HepG2 (cell line): ENCODE data around the gene LYRM7. TPM values are rescaled to one million over a fixed set of nuclear protein-coding genes. Genes with fewer than 3 reads are reported as not detected.
A peak's percentile ranks its signal among the peaks of the same experiment; 100 is the strongest.

Experiments used
- EEA1 ChIP-seq: sonication (generic); formaldehyde crosslinking; IDR thresholded peaks from 2 replicates; pipeline ENCODE4 v1.5.1; 2020; ENCODE audit warnings: mild to moderate bottlenecking, missing genetic modification reagents, borderline replicate concordance
- HNRNPL ChIP-seq: fragments of 200-400 bp; formaldehyde crosslinking; IDR thresholded peaks from 2 replicates; pipeline ENCODE4 v1.6.1; 2017; ENCODE audit warnings: mild to moderate bottlenecking, low read depth, low read length
- MTA3 ChIP-seq: sonication (generic); formaldehyde crosslinking; IDR thresholded peaks from 2 replicates; pipeline ENCODE4 v1.4.0; 2020; ENCODE audit warnings: missing genetic modification reagents
- MYNN ChIP-seq: sonication (generic); formaldehyde crosslinking; IDR thresholded peaks from 2 replicates; pipeline ENCODE4 v1.4.0; 2020; ENCODE audit warnings: mild to moderate bottlenecking, low read depth, missing genetic modification reagents
- TEF ChIP-seq: sonication (generic); formaldehyde crosslinking; IDR thresholded peaks from 2 replicates; pipeline ENCODE4 v1.5.0; 2020; ENCODE audit warnings: missing genetic modification reagents
- TP53 ChIP-seq: sonication (generic); formaldehyde crosslinking; conservative IDR thresholded peaks from 2 replicates; pipeline ENCODE4 v1.4.0; 2020; ENCODE audit warnings: missing genetic modification reagents
- ZBTB7A ChIP-seq: sonication (generic); formaldehyde crosslinking; IDR thresholded peaks from 2 replicates; pipeline ENCODE4 v1.8.0; 2022; ENCODE audit warnings: mild to moderate bottlenecking, missing genetic modification reagents
- ZNF280D ChIP-seq: sonication (generic); formaldehyde crosslinking; IDR thresholded peaks from 2 replicates; pipeline ENCODE4 v1.5.1; 2020; ENCODE audit warnings: mild to moderate bottlenecking, missing genetic modification reagents
- ZNF407 ChIP-seq: sonication (generic); formaldehyde crosslinking; IDR thresholded peaks from one replicate; pipeline ENCODE4 v1.5.1; 2020; ENCODE audit warnings: mild to moderate bottlenecking, missing genetic modification reagents; ENCODE audit errors: not compliant biosample characterization
- ZNF414 ChIP-seq: sonication (generic); formaldehyde crosslinking; IDR thresholded peaks from 2 replicates; pipeline ENCODE4 v1.5.0; 2020; ENCODE audit warnings: missing genetic modification reagents
- ZNF564 ChIP-seq: sonication (generic); formaldehyde crosslinking; IDR thresholded peaks from 2 replicates; pipeline ENCODE4 v1.8.1; 2023; ENCODE audit warnings: mild to moderate bottlenecking, missing genetic modification reagents
- ZNF792 ChIP-seq: IDR thresholded peaks from 2 replicates; pipeline ENCODE4 v1.6.1; 2016
- polyA plus RNA-seq, 8 experiments: library from polyadenylated mRNA; depleted of rRNA in 3 of 8; stranded (reverse) in 7 of 8; unstranded in 1 of 8; fragments of >200 nt; fragmentation: Illumina TruSeq in 4 of 8; extraction: Trizol in 4 of 8; gene quantifications; 2 replicates each; pipeline versions ENCODE4 v1.2.1 to v1.2.3, GENCODE V29; 2011 to 2016; ENCODE audit warnings: low read depth in 4 of 8, missing spikeins in 1 of 8, mixed read lengths in 1 of 8; ENCODE audit not compliant: insufficient read depth in 1 of 8
- total RNA-seq, 5 experiments: library from RNA; depleted of rRNA; stranded (reverse); fragments of >200 nt; fragmentation: Illumina TruSeq; extraction: Trizol; gene quantifications; 2 replicates each; pipeline ENCODE4 v1.2.3, GENCODE V29; 2016; ENCODE audit warnings: low read depth in 1 of 5

The LYRM7 gene
- total and polyA plus RNA-seq, 2 of the 13 experiments (the other 11 are each of a cell fraction or from before 2014, with no cell fraction given), result 3.0 to 5.5 TPM

- TF ChIP-seq MYNN (CRISPR knock-in tag), result no peak
- no peak for TF ChIP-seq MTA3
- peak; percentile 79; the same call in 1 of the 2 replicates for TF ChIP-seq ZNF414 (CRISPR knock-in tag)
- peak; percentile 82; the same call in 1 of the 2 replicates for TF ChIP-seq TP53 (CRISPR knock-in tag)
- TF ChIP-seq HNRNPL, result peak; percentile 54; the same call in 1 of the 2 replicates
- peak; percentile 42 for TF ChIP-seq ZNF407 (CRISPR knock-in tag)
- TF ChIP-seq TEF (CRISPR knock-in tag), result no peak
- no peak; the same call in 1 of the 2 replicates for TF ChIP-seq ZNF564 (CRISPR knock-in tag)
- TF ChIP-seq EEA1 (CRISPR knock-in tag), result no peak; the same call in 1 of the 2 replicates
- no peak for TF ChIP-seq ZNF792 (CRISPR knock-in tag)
- TF ChIP-seq ZBTB7A (CRISPR knock-in tag), result no peak
- 0 out of 2 replicates have a peak, but pooled peaks have one; percentile 43 for TF ChIP-seq ZNF280D (CRISPR knock-in tag)
These were observed 6.3 kb upstream of the LYRM7 start (continued) for GRCh38 chr5:131164191-131165118.
